ENCODE results near the gene FHIT. TPM values are rescaled to one million over a fixed set of nuclear protein-coding genes. Genes with fewer than 3 reads are reported as not detected.

Gene FHIT
- total and polyA plus RNA-seq, 10 of the 15 experiments (the other 5 are each of a cell fraction or from before 2014, with no cell fraction given), result 4.2 to 14.9 (median 9.4) TPM

GRCh38 chr3:61073566-61074165, 177.6 kb downstream of the FHIT start:
- no peak overlapping the region for H2AFZ ChIP-seq (ENCODE audit: control insufficient read depth, low read depth, low read length)
- no peak overlapping the region for H3K9ac ChIP-seq (ENCODE audit: control insufficient read depth, insufficient read depth, low read length)
- DNase-seq (ENCODE audit: low read depth, low spot score), result no peak
- no peak overlapping the region for H3K4me3 ChIP-seq
- H3K4me1 ChIP-seq (ENCODE audit: control insufficient read depth, insufficient read depth, low read length), result no peaks in the 10 kb centered on the region
- H3K4me2 ChIP-seq (ENCODE audit: control insufficient read depth, insufficient read depth), result no peak overlapping the region
- ChIA-PET RAD21 (ENCODE audit: unreplicated experiment) (no interaction called here), POLR2A (no interaction called here), CTCF (interaction anchor here (0.9 kb wide), 1 partner anchor 9 kb away, joined by 3 read pairs; no protein-coding TSS in a partner anchor), SMC1A (ENCODE audit: uncharacterized antibody, unreplicated experiment) (no interaction called here)
- no peaks in the 10 kb centered on the region for H4K20me1 ChIP-seq (ENCODE audit: control insufficient read depth, insufficient read depth)
- ATAC-seq, result no peak
- in situ Hi-C loops (cut with MboI) (no loop called here), intact Hi-C loops (cut with micrococcal nuclease; ENCODE audit: unreplicated experiment) (no loop called here)
- no peaks in the 10 kb centered on the region for H3K79me2 ChIP-seq (ENCODE audit: control insufficient read depth, insufficient read depth, low read length)
- H3K9me3 ChIP-seq (replicated peaks; ENCODE audit: control insufficient read depth, insufficient read depth, low read length), result no peaks in the 10 kb centered on the region
- WGBS (ENCODE audit: insufficient coverage, insufficient replicate concordance, low lambda C conversion rate, missing lambda C conversion rate), result 80% methylated on average over 4 of the region's 4 CpGs
- no TSS peak for BruUV-seq (replicated peaks)
- H3K36me3 ChIP-seq (ENCODE audit: control insufficient read depth in 2 of 2, insufficient read depth in 2 of 2, low read length in 1 of 2), result no peaks in the 10 kb centered on the region
- TF ChIP-seq POLR2A (IDR thresholded peaks at IDR 0.05; ENCODE audit: low read depth, low read length), result no peak
- FAIRE-seq, result no peak
- no peak overlapping the region for H3K27ac ChIP-seq (ENCODE audit: control insufficient read depth, insufficient read depth)
- no peaks in the 10 kb centered on the region for H3K27me3 ChIP-seq (replicated peaks in 1 of 2; ENCODE audit: control insufficient read depth in 2 of 2, insufficient read depth in 2 of 2, low read length in 1 of 2)

GRCh38 chr3:61068084-61068483, 183.2 kb downstream of the FHIT start:
- no peaks in the 10 kb centered on the region for H3K36me3 ChIP-seq (ENCODE audit: control insufficient read depth in 2 of 2, insufficient read depth in 2 of 2, low read length in 1 of 2)
- in situ Hi-C loops (cut with MboI) (no loop called here), intact Hi-C loops (cut with micrococcal nuclease; ENCODE audit: unreplicated experiment) (no loop called here)
- ChIA-PET SMC1A (ENCODE audit: uncharacterized antibody, unreplicated experiment) (no interaction called here), CTCF (no interaction called here), RAD21 (ENCODE audit: unreplicated experiment) (no interaction called here), POLR2A (no interaction called here)
- H3K9ac ChIP-seq (ENCODE audit: control insufficient read depth, insufficient read depth, low read length), result no peak overlapping the region
- no peaks in the 10 kb centered on the region for H4K20me1 ChIP-seq (ENCODE audit: control insufficient read depth, insufficient read depth)
- H3K27me3 ChIP-seq (replicated peaks in 1 of 2; ENCODE audit: control insufficient read depth in 2 of 2, insufficient read depth in 2 of 2, low read length in 1 of 2), result no peaks in the 10 kb centered on the region
- BruUV-seq (replicated peaks), result no TSS peak
- DNase-seq (ENCODE audit: low read depth, low spot score) (no peak), FAIRE-seq (no peak), ATAC-seq (no peak)
- H3K4me3 ChIP-seq, result no peak overlapping the region
- WGBS (ENCODE audit: insufficient coverage, insufficient replicate concordance, low lambda C conversion rate, missing lambda C conversion rate), result 77% methylated on average over 4 of the region's 4 CpGs
- no peak overlapping the region for H3K4me2 ChIP-seq (ENCODE audit: control insufficient read depth, insufficient read depth)
- H3K4me1 ChIP-seq (ENCODE audit: control insufficient read depth, insufficient read depth, low read length), result no peaks in the 10 kb centered on the region; the same call in 1 of the 2 replicates
- no peak overlapping the region for H2AFZ ChIP-seq (ENCODE audit: control insufficient read depth, low read depth, low read length)
- no peaks in the 10 kb centered on the region for H3K9me3 ChIP-seq (replicated peaks; ENCODE audit: control insufficient read depth, insufficient read depth, low read length)
- TF ChIP-seq ATF7 (IDR thresholded peaks at IDR 0.05; ENCODE audit: low read depth) (no peak), IKZF1 (conservative IDR thresholded peaks at IDR 0.05) (no peak), MXI1 (IDR thresholded peaks at IDR 0.05; ENCODE audit: low read depth, low read length) (no peak), POLR2AphosphoS5 (IDR thresholded peaks at IDR 0.05; ENCODE audit: low read length) (no peak), SIN3A (IDR thresholded peaks at IDR 0.05; ENCODE audit: low read depth, low read length) (no peak), DPF2 (IDR thresholded peaks at IDR 0.05) (no peak), FOS (IDR thresholded peaks at IDR 0.05; ENCODE audit: borderline replicate concordance, extremely low read depth, insufficient read length) (no peak), PML (IDR thresholded peaks at IDR 0.05; ENCODE audit: low read length) (no peak), SMC3 (IDR thresholded peaks at IDR 0.05; ENCODE audit: borderline replicate concordance, low read length) (no peak), SUZ12 (IDR thresholded peaks at IDR 0.05; ENCODE audit: unreplicated experiment) (no peak), RUNX3 (IDR thresholded peaks at IDR 0.05; ENCODE audit: low read length) (no peak), BCL11A (IDR thresholded peaks at IDR 0.05; ENCODE audit: low read depth, low read length) (no peak)
- TF ChIP-seq, protein P1, sequence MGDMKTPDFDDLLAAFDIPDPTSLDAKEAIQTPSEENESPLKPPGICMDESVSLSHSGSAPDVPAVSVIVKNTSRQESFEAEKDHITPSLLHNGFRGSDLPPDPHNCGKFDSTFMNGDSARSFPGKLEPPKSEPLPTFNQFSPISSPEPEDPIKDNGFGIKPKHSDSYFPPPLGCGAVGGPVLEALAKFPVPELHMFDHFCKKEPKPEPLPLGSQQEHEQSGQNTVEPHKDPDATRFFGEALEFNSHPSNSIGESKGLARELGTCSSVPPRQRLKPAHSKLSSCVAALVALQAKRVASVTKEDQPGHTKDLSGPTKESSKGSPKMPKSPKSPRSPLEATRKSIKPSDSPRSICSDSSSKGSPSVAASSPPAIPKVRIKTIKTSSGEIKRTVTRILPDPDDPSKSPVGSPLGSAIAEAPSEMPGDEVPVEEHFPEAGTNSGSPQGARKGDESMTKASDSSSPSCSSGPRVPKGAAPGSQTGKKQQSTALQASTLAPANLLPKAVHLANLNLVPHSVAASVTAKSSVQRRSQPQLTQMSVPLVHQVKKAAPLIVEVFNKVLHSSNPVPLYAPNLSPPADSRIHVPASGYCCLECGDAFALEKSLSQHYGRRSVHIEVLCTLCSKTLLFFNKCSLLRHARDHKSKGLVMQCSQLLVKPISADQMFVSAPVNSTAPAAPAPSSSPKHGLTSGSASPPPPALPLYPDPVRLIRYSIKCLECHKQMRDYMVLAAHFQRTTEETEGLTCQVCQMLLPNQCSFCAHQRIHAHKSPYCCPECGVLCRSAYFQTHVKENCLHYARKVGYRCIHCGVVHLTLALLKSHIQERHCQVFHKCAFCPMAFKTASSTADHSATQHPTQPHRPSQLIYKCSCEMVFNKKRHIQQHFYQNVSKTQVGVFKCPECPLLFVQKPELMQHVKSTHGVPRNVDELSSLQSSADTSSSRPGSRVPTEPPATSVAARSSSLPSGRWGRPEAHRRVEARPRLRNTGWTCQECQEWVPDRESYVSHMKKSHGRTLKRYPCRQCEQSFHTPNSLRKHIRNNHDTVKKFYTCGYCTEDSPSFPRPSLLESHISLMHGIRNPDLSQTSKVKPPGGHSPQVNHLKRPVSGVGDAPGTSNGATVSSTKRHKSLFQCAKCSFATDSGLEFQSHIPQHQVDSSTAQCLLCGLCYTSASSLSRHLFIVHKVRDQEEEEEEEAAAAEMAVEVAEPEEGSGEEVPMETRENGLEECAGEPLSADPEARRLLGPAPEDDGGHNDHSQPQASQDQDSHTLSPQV (IDR thresholded peaks at IDR 0.05), result no peak
- TF ChIP-seq, protein P2, sequence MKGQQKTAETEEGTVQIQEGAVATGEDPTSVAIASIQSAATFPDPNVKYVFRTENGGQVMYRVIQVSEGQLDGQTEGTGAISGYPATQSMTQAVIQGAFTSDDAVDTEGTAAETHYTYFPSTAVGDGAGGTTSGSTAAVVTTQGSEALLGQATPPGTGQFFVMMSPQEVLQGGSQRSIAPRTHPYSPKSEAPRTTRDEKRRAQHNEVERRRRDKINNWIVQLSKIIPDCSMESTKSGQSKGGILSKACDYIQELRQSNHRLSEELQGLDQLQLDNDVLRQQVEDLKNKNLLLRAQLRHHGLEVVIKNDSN (IDR thresholded peaks at IDR 0.05; ENCODE audit: borderline replicate concordance, extremely low read length, insufficient read depth, low read depth, low read length), result no peak
- no peak overlapping the region for H3K27ac ChIP-seq (ENCODE audit: control insufficient read depth, insufficient read depth)
- H3K79me2 ChIP-seq (ENCODE audit: control insufficient read depth, insufficient read depth, low read length), result no peaks in the 10 kb centered on the region
